T-helper 1 cell (primary cell): Measurements from ENCODE around the gene TMEM141.
"Not testable (repeated sequence)": the region's sequence is repeated elsewhere in the genome, so short reads cannot be mapped to it uniquely, and the experiment has no call there.

Source experiments
- DNase-seq, 5 donors: peaks; one replicate each; pipeline ENCODE4 v3.0.0-alpha.2; 2012 to 2020

Gene TMEM141

DNA sequence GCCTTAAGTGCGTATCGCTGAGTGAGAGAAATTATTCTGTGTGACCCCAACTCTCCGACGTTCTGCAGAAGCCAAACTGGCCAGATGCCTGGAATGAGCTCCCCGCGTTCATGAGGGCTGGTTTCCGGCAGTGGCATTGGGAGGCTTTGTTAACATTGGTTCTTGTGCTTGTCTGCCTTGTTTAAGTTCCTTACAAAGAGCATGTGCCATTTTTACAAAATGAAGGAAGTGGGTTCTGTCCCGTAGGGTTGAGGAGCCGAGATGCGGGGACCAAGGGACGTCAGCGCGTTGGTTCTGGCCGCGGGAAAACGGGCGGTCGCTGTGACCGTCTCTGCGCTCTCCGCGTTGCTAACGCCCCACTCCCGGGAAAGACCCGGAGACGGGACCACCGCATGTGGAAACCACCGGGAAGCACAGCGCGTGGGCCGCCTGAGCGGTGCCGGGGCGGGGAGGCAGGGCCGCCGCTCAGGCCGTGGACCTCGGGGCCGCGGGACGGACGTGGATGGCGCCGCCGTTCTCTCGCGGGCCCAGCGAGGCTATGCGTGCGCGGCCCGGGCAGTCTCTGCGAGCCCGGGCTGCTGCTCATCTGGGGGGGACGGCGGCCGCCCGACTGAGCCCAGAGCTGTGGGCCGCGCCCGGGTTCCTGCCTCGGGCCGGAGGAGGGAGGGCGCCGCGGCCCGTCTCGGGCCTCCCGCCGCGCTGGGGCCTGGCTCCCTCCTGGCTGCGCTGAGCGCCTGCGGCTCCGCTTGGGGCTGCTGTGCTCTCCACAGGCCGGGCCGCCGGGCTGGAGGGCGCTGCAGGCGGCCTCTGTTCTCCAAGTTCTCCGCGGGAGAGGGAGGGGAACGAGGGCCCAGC, 30.1 kb downstream of the TMEM141 start:
- no peak for DNase-seq

DNA sequence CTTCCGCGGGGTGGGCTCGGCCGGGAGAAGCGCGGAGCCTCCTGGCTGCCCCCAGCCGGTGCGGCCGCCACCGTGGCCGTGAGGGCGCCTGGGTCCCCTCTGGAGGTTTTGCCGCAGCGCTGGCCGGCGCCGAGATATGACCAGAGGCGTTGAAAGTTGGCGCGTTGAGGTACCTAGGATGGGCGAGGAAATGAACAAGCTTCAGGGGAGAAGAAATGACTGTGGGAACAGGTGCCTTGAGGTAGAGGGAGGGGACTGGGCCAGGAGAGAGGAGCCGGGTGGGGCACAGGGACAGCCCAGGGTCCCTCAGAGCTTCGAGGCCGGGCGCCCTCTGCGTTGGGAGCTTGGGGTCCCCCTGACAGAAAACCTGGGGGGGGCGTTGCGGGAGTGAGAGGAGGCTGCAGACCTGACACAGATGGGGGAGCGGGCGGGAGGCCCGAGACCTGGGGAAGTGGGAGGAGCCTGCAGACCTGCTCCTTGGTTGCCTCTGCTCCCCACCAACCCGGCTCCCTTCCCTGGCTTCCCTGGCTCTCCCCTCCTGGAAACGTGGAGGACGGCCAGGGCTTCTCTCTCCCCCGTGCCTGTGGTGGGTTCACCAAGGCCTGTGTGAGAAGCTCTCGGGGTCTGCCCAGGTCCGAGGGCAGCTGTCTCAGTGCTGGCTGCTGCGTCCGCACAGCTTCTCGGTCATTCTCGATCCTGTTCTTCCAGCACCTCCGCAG, 30.8 kb downstream of the TMEM141 start:
- no peak for DNase-seq

DNA sequence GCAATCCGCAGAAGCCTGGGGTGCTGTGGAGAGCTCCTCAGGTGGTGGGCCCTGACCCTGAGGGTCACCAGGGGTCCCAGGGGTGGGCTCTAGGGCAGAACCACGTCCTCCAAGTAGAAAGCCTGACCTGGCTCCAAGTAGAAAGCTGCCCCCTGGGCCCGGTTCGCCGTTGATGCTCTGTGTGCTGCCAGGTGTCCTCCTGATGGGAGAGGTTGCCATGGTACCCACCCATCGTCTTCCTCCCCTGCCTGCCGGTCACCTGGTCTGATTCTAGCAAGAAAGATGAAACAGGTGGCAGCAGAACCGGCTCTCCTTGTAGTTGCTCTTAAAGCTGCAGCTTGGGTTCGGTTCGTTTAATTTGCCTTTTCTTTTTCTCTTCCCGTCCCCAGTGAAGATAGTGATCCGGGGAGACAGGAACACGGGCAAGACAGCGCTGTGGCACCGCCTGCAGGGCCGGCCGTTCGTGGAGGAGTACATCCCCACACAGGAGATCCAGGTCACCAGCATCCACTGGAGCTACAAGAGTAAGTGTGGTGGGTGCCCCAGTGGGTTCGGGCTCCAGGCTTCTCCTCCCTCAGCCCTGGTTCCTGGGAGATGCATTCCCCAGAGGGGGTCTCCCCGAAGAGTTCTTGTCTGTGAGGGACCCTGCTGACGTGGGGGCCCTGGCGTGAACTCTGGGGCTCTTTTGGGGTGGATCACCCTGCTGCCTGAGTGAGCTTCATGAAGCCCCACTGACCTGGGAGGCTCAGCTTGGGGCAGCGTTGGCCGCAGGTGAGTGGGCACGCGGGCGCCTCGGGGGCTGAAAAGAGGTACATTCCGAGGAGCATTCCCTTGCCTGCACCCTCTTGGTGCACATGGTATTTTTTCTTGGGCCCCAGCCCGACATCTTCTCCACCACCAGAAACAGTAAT, 32.2 kb downstream of the TMEM141 start:
- DNase-seq = peak in 1 of 5 donors; percentile 4

GRCh38 chr9:136824496-136825225, 33.5 kb downstream of the TMEM141 start:
- peak in 1 of 5 donors; percentile 2 for DNase-seq

- DNase-seq = no peak
Measured at GRCh38 chr9:136825295-136826187, 34.4 kb downstream of the TMEM141 start.

DNA sequence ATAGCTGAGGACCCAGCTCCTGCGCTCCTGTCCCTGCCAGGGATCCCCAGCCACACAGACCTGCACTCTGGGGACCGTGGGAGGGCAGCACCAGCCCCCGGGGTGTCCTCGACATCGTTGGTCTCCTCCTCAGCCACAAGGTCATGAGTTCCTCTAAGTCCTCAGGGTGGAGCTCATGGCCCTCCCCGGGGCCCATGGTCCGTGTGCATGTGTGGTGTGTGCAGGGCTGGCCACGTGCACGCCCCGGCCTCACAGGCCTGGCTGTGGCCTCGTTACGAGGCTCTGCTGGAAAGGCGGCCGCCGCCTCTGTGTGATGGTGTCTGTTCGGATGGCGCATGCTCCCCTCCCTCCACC, 35.0 kb downstream of the TMEM141 start:
- no peak for DNase-seq

DNA sequence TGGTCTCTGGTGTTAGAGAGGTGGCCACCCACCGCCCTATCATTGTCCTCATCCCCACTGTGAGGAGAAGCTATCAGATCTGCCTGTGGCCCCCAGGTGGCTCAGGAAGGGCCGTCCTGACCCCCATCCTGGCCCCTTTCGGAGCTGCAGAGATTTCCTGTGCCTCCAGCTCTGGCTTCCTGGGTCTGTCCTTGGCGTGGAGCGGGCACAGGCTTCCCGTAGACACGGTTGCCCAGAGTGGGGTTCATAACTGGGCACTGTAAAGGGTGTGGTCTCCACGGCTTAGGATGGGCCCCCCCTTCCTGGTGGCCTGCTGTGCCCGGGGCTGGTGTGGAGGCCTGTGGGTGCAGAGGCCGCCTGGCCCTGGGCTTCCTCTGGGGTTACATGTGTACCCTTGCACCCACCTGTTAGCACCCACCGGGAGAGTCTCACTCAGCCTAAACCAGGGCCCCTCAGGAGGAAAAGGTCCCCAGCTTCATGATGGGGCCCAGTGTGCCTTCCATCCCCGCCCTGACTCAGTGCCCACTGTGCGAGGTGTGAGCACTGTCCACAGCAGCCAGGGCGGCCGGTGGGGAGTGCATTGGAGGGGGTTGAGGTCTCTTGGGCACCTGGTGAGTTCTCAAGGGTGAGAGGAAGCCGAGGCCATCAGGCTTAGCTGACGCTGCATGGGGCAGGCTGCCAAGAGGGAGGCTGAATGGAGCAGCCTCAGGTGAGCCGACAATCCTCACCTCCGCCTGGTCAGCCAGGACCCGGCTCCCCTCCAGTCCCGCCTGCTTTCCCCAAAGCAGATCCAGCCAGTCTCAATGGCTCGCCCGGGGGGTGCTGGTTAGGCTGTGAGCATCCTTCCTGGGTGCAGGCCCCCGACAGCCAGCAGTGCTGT, 35.8 kb downstream of the TMEM141 start:
- DNase-seq = peak in 1 of 5 donors; percentile 2

- DNase-seq = peak in 1 of 5 donors; percentile 4
Measured at GRCh38 chr9:136827794-136828473, 36.8 kb downstream of the TMEM141 start.

GRCh38 chr9:136828474-136829140, 37.5 kb downstream of the TMEM141 start:
- DNase-seq = peak in 1 of 5 donors; percentile 3

GRCh38 chr9:136829412-136829811, 38.3 kb downstream of the TMEM141 start:
- DNase-seq = peak in 1 of 5 donors; percentile 1

DNA sequence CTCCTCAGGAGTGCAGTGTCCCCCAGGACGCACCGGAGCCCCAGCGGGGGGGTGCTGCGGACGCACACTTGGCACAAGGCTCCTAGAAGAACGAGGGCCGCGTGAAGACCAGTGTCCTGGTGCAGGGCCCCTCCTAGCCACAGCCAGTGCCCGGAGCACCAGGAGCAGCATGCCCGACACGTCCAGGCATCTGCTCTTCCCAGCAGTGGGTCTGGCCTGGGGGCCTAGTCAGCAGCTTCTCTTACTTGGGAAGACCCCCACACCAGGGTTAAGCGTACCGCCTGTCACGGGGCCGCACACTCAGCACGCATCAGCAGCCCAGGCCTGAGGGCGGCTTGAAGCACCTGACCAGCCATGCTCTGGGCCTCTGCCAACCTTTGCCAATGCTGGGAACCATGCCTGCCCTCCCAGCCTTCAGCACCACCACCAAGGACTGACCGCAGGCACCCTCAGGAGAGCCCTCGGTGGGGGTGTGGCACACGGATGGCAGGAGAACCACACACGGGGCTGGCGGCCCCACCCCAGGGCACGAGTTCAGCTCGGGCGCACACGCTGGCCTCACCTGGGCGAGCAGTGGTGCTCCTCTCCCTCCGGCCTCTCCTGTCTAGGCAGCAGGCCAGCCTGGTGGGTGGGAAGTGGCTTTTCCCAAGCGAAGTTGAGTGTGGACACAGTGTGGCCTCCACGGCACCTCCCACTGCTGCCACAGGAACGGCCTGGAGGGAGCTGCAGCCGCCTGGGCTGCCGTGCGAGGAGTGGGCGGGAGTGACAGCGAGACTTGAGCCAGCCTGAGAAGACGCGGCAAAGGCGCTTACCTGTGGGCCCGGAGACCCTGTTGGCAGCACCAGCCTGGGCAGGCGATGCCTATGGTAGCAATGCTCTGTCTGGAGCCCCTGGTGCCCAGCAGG, 39.1 kb downstream of the TMEM141 start:
- peak in 1 of 5 donors; percentile 5 for DNase-seq

DNA sequence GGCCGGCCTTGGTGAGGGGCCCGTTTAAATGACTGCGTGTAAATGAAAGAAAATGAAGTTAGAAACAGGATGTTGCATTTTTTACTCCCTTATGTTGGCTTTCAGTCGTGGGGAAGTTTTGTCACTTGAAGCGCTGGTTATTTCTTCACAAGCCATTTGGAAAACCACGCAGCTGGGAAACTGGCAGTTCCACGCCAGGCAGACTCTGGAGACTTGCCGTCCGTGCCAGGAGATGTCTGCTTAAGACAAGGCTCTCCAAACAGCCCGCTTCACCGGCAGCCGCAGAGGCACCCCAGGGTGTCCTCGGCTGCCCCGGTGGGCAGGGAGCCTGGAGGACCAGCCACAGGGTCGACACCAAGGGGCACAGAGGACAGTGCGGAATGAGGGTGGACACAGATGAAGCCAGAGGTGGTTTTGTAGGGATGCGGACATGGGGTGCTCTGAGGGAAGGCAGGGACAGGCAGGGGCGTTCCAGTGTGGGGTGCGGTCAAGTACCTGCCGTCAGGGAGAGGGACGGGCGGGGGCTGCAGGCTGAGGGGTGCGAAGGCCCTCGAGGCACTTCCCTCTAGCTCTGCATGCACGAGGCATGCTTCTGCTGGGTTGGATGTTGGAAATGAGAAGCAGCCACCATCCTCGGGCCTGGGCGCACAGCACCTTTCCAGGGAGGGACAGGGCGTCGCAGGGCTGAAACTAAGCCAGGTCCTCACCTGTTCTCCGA, 40.0 kb downstream of the TMEM141 start:
- DNase-seq = peak in 1 of 5 donors; percentile 1

- DNase-seq = peak in 1 of 5 donors; percentile 4
Measured at GRCh38 chr9:136831720-136832104, 40.6 kb downstream of the TMEM141 start.

DNA sequence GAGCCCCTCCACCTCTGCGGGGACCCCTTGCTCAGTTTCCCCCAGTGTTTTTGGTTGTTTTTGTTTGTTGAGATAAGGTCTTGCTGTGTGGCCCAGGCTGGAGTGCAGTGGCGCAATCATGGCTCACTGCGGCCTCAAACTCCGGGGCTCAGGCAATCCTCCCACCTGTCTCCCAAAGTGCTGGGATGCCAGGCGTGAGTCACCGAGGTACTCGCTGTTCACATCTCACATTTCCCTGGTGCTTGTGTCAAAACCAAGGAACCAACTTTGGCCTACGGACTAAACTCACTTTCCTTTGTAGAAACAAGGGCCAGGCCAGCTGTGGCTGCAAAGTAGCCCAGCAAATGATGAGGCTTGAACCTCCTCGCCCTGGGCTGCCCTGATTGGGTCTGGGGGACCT, 41.4 kb downstream of the TMEM141 start:
- no peak for DNase-seq

- not testable (repeated sequence) for DNase-seq
Measured at GRCh38 chr9:136833381-136834048, 42.4 kb downstream of the TMEM141 start.

DNA sequence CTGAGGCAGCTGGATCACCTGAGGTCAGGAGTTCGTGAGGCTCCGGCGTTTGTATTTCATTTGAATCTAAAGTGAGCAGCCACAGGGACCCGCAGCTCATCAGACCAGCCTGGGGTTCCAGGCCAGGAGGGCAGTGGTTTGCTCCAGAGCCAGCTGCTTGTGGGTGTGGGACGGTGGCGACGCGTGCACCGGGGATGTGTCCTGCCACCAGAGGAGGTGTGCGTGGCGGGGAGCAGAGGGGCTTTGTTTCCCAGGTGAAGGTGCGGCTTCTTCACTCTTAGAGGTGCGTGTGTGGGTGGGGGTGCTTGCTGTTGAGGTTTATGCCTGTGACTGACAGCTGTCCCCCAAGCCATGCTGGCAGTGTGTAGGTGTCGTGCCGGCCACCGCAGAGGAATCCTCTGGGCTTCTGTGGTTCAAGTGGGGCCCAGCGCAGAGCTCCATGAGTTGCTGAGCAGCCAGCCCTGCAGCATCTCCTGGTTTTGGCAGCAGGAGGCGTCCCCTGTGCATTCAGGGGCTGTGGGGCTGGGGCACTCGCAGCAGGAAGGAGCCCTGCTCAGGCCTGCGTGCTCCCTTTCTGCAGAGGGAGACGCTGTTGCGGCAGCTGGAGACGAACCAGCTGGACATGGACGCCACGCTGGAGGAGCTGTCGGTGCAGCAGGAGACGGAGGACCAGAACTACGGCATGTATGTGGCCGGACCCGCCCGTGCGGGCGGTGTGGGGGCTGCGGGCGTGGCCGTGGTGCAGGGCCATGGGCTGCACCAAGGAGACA, 44.2 kb downstream of the TMEM141 start:
- no peak for DNase-seq
